ENCODE data around the gene PTTG1IP.

Gene PTTG1IP

DNA sequence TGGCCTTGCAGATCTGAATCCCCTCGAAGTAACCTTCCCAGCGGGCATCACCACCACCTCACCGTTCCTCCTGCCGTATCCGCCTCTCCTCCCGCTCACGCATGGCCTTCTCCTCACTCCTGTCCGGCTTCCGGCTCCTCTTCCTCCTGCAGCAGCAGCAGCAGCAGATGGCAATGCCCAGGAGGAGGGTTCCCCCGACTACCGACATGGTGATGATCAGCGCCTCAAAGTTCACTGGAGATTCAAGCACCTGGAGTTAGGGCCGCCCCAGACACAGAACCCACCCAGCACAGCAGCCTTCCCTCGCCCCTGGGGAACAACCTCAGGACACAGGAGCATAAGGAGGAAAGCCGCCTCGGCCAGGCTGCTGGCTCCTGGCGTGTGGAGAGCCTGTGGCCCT lies 17.4 kb downstream of the PTTG1IP start:
- no peak overlapping the region for H3K27ac Mint-ChIP-seq
- H3K36me3 Mint-ChIP-seq (ENCODE audit: low read depth): peaks cover 28% of the 10 kb centered on the region
- H3K4me3 Mint-ChIP-seq: no peak overlapping the region

DNA sequence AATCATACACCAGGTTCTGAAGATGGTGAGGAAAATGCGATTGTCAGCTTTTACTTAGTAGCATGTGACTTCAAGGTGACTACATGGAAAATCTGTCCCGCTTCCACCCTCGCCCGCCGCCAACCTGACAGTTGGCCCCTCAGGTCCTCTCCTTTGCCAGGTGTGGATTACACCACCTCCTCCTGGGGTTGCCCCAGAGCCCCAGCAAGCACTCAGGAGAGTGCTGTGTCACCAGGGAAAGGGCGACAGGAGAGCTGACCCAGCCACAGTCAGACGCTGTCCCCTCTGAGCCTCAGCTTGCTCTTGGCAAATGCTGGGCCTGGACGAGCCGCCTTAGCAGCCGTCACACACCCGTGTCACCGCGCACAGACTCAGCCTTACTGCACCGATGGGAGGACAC lies 17.9 kb downstream of the PTTG1IP start:
- peaks cover 33% of the 10 kb centered on the region for H3K36me3 Mint-ChIP-seq (ENCODE audit: low read depth)
- no peak for ATAC-seq

More for the DNA sequence above, 17.4 kb downstream of the PTTG1IP start:
- Mint-ChIP-seq H3K4me1 (peaks cover 33% of the 10 kb centered on the region), H3K27me3 (no peaks in the 10 kb centered on the region), H3K9me3 (no peaks in the 10 kb centered on the region)
- DNase-seq: no peak
- ATAC-seq: no peak

DNA sequence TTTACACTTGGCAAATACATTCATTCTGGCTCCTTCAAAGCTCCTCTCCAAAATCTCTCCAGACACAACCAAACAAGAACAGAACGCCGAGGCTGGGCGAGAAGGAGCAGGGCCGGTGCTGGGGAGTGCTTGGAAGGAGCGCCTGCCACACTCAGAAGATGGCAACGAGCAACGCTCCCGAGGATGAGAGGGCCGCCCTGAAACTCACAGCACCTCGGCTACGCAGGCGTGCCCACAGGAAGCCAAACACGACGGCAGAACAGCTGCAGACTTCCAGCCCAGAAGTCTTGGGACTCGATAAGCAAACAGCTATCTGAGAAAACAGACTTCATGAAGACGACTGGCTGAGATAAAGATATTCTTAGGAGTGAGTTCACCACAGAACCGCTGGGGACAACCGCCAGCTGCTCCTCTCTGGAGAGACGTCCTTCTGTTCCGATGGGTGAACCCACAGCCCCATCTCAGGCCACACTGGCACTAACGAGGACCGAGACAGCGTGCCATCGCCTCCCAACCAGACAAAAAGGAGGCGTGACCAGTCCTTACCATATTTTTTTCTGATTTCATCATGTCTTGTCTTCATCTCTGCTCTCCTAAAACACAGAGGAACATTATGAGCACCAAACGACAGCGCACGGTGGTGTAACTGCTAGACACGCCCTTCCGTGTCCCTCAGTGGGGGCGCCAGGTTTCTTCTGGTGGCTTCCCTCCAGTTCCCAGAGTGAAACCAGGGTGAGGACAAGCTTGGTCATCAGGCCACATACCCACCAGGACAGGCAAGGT lies 18.6 kb downstream of the PTTG1IP start:
- H3K27ac Mint-ChIP-seq: peak overlapping the region; percentile 70
- no peaks in the 10 kb centered on the region for H3K9me3 Mint-ChIP-seq
- H3K4me1 Mint-ChIP-seq: peaks cover 34% of the 10 kb centered on the region
- H3K27me3 Mint-ChIP-seq: no peaks in the 10 kb centered on the region
- ATAC-seq (peak; percentile 33), DNase-seq (no peak)
- H3K36me3 Mint-ChIP-seq (ENCODE audit: low read depth): peaks cover 31% of the 10 kb centered on the region
- H3K4me3 Mint-ChIP-seq: no peak overlapping the region

More for the DNA sequence above, 17.9 kb downstream of the PTTG1IP start:
- Mint-ChIP-seq H3K4me3 (no peak overlapping the region), H3K9me3 (no peaks in the 10 kb centered on the region), H3K27ac (no peak overlapping the region), H3K27me3 (no peaks in the 10 kb centered on the region), H3K4me1 (peaks cover 36% of the 10 kb centered on the region)
- no peak for DNase-seq

DNA sequence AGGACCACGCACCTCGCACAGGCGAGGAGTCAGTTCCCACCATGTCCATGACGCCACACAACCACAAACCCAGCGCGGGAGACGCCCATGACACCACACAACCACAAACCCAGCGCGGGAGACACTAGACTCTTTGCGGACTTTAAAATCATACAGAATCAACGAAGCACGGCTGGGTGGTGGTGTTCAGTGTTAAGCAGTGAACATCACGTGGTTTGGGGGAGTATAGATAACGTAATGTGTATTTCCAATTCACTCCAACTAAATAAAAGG lies 19.2 kb downstream of the PTTG1IP start:
- Mint-ChIP-seq H3K9me3 (no peaks in the 10 kb centered on the region), H3K36me3 (ENCODE audit: low read depth) (peaks cover 28% of the 10 kb centered on the region), H3K4me1 (peaks cover 34% of the 10 kb centered on the region), H3K27ac (peak overlapping the region; percentile 70), H3K4me3 (no peak overlapping the region), H3K27me3 (no peaks in the 10 kb centered on the region)
- DNase-seq (no peak), ATAC-seq (no peak)

DNA sequence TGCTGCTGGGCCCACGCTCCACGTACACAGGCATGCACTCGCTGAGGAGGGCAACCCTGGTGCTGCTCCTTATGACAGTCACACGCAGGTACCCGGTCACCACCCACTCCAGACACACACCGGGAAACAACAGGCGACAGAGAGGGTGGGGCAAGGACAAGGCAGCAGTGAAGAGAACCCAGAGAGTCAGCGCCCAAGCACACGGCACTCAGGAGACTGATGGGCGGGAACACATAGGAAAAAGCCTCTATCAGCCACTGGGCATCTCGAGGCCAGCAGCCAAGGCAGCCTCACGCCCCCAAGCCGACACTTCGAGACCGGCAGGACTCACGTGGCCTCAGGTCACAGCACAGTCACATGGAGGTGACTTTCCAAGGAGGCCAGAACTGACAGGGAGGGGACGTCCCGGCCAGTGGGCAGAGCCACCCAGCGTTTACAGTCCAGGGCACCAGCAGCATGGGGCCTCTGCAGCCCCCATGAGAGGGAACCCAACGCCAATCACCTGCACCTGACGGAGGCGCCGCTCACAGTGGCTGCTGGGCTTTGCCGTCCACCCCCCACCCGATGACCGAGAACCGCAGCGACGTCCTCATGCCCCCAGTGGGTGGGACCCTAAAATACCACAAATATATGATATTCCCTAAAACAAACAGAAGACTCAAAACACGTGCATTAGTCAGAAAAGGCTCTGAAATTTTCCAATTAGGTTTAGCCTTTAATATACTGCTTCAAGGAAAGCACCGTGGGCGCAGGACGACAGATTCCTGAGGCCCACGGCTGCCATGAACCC lies 19.7 kb downstream of the PTTG1IP start:
- H3K36me3 Mint-ChIP-seq (ENCODE audit: low read depth): peaks cover 29% of the 10 kb centered on the region
- no peaks in the 10 kb centered on the region for H3K27me3 Mint-ChIP-seq
- no peaks in the 10 kb centered on the region for H3K9me3 Mint-ChIP-seq
- H3K4me3 Mint-ChIP-seq: no peak overlapping the region
- peaks cover 34% of the 10 kb centered on the region for H3K4me1 Mint-ChIP-seq
- peak overlapping the region; percentile 70 for H3K27ac Mint-ChIP-seq
- DNase-seq (no peak), ATAC-seq (no peak)

DNA sequence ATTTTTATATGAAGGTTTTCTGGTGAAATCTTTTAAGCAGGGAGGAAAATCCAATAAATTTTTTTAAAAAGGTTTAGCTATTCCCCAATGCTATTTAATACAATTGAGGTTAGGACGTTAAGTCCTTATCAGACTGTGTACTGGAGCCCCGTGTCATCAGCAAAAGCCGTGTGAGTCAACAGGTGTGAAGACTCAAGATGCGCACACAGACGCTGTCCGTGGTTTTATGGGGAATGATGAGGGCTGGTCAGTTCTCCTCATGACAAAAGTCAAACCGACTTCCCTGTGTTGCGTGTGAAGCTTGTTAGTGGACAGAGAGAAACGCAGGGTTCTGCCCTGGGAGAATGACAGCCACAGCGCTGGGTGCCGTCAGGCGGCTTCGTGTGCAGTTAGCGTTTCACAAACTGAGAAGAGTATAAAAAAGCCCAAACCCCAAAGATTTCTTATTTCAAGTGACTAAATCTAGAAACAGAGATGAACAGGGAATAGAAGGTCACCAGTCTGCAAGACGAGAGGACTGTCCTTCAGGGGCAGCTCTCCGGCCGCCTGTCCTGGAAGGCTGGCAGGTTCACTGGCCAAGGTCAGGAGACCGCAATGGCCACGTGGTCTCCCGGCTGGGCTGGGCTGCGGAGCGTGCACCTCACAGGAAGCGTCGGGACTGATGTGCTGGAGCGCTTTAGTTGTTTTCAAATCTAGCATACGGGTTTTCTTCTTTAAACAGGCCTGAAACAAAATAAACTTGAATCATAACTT lies 22.4 kb downstream of the PTTG1IP start:
- H3K27ac Mint-ChIP-seq: no peak overlapping the region
- peaks cover 44% of the 10 kb centered on the region for H3K4me1 Mint-ChIP-seq

DNA sequence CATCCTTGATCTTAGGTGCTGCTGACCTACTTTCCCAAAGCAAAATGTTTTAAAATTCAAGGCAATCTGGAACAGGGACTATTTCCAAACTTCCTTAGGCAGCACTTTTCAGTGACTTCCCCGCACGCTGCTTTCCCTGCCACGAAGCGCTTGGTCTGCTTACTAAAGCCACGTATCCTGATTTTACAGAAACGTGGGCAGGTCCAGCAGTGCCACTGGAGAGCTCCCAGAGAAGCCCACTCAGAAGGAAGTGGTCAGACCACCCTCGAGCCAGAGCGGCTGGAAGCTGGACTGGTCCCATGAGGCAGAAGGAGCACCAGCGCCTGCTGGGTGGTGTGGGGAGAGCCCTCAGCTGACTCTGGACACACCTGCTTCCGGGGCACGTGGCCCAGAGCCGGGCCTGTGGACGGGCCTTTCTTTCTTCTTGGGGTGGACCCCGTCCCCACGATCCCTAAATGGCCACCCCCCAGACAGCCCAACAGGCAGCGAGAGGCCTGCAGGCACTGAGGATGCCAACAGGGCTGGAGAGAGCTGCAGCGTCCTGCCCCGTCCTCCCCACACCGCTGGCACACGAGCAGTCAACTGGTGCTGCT lies 23.2 kb downstream of the PTTG1IP start:
- Mint-ChIP-seq H3K27ac (no peak overlapping the region), H3K27me3 (no peaks in the 10 kb centered on the region), H3K9me3 (no peaks in the 10 kb centered on the region), H3K4me3 (no peak overlapping the region), H3K36me3 (ENCODE audit: low read depth) (peaks cover 31% of the 10 kb centered on the region), H3K4me1 (peaks cover 44% of the 10 kb centered on the region)
- DNase-seq (no peak), ATAC-seq (no peak)

More for the DNA sequence above, 22.4 kb downstream of the PTTG1IP start:
- Mint-ChIP-seq H3K36me3 (ENCODE audit: low read depth) (peaks cover 31% of the 10 kb centered on the region), H3K27me3 (no peaks in the 10 kb centered on the region), H3K9me3 (no peaks in the 10 kb centered on the region), H3K4me3 (no peak overlapping the region)
- ATAC-seq (no peak), DNase-seq (no peak)

DNA sequence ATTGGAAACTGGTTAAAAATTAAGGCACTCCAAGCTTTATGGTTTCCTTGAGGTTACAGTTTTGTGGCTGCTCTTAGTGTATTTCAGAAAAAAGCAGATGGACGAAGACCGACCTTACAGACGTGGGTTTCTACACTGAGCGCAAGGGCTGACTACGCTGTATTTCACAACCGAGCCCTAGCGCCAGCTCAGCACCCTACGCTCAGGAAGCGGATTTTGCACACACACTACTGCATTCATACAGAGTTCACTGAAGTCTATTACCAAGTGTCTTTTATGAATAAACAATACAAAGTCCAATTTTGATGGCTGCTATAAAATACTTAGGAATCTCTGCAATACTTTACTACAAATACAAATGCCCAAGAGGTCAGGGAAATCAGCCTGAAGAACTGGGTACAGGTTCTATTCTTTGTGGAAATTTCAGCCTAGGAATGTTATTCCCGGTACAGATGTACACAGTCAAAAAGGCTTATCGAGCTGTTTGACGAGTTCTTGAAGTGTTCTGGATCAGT lies 23.8 kb downstream of the PTTG1IP start:
- Mint-ChIP-seq H3K4me3 (no peak overlapping the region), H3K27ac (no peak overlapping the region), H3K36me3 (ENCODE audit: low read depth) (peaks cover 25% of the 10 kb centered on the region), H3K9me3 (no peaks in the 10 kb centered on the region), H3K27me3 (no peaks in the 10 kb centered on the region), H3K4me1 (peaks cover 37% of the 10 kb centered on the region)
- no peak for ATAC-seq
- no peak for DNase-seq

DNA sequence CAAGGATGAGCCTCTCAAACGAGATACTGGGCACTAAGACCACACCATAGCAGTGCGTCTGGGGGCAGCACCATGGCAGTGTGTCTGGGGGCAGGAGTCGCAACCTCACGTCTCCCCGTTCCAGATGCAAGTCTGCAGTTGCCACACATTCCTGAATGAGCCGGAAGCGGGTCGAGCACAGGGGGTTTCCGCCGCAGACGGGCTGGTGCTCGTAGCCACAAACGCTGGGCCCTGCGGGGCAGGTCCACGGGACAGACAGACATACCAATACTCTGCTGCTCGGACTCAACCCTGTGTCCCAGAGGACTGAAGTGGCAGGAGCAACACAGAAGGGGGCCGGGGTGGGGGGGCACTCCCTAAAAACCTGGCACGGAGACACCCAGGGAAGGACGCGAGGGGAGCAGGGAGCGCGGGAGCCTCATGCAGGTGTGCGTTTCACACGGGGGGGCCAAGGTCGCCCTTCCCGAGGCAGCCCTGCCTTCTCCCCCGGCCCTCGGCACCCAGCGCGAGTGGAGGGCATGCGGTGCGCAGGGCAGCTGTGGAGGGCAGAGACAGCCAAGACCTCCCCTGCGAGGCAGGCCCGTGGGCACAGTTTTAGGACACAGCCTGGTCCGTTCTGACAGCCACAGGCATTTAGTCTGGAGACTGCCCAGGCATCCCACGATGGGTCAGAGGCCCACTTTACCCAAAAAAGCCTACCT lies 24.5 kb downstream of the PTTG1IP start:
- peaks cover 18% of the 10 kb centered on the region for H3K36me3 Mint-ChIP-seq (ENCODE audit: low read depth)
- ATAC-seq (no peak), DNase-seq (no peak)
- H3K27me3 Mint-ChIP-seq: no peaks in the 10 kb centered on the region
- H3K27ac Mint-ChIP-seq: no peak overlapping the region
- H3K9me3 Mint-ChIP-seq: no peaks in the 10 kb centered on the region
- H3K4me3 Mint-ChIP-seq: no peak overlapping the region
- peaks cover 30% of the 10 kb centered on the region for H3K4me1 Mint-ChIP-seq

DNA sequence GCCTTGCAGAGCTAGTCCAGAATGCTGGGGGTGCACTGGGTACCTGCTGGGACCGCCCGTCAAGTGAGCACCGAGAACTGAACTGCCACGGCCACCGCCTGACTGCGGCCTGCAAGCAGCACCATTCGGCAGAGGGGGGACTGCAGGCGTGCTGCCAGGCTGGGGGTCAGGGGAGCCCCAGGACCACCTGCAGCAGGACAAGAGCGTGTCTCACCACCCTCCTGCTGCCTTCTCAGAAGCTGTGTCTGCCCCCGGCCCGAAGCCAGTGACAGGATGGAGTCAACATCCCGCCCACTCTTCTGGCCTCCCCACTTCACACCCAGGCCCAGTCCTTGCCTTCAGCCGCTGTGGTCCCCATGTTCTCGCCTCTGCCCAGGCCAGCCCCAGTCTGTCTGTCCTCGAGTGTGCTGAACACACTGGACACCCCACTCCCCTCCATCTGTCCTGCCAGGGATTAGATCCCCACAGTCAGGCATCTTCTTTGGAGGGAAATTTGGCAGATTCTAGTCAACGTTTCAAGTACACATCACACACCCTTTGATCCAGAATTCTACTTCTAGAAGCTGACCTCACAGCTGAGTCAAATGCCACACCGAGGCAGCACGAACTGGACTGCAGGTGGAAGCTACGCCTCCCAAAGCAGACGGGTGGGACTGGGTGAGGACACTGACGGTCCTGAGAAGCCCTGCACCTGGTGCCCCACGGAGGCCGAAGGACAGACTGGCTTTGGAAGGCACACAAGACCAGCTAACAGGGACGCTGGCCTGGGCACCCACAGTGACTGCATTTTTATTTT lies 26.0 kb downstream of the PTTG1IP start:
- Mint-ChIP-seq H3K9me3 (no peaks in the 10 kb centered on the region), H3K4me3 (no peak overlapping the region), H3K27ac (no peak overlapping the region), H3K36me3 (ENCODE audit: low read depth) (peaks cover 13% of the 10 kb centered on the region), H3K4me1 (peaks cover 24% of the 10 kb centered on the region), H3K27me3 (no peaks in the 10 kb centered on the region)
- DNase-seq (no peak), ATAC-seq (no peak)

DNA sequence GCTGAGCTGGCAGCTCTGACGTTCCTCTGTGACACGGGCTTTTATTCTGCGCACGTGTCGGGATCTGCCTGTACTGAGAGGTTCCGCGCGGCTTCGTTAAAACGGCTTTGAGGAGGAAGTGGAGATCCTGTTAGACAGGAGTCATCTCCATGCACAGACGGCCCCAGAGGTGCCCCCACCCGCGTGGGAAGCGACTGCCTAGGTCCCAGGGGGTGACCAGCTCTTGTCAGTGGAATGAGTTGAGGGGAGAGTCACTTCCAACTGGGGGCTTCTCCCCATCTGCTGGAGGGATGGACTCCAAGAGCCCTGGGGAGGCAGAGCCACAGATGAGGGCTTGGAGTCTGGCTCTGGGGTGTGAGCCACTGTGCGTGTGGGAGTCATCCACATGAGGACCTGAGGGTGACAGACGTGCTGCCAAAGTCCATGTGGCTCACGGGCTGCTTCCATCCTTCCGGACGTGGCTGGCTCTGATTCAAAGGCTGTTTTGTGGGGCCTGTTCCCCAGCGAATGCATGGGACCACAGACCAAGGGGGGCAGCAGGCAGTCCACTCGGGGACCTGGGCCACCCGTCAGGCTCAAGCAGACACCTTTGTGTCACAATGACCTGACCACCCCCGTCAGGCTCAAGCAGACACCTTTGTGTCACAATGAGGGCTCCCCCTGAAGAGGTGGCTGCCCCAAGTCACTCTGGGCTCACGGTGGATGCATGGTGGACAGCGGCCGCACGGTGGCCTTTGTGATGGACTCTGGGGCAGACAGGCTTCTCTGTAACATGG lies 26.8 kb downstream of the PTTG1IP start:
- H3K27me3 Mint-ChIP-seq: no peaks in the 10 kb centered on the region
- H3K9me3 Mint-ChIP-seq: no peaks in the 10 kb centered on the region
- H3K4me1 Mint-ChIP-seq: peaks cover 18% of the 10 kb centered on the region
- DNase-seq: peak; percentile 50
- peak overlapping the region; percentile 69 for H3K4me3 Mint-ChIP-seq
- peaks cover 7% of the 10 kb centered on the region for H3K36me3 Mint-ChIP-seq (ENCODE audit: low read depth)
- peak; percentile 51 for ATAC-seq
- peak overlapping the region; percentile 73 for H3K27ac Mint-ChIP-seq

DNA sequence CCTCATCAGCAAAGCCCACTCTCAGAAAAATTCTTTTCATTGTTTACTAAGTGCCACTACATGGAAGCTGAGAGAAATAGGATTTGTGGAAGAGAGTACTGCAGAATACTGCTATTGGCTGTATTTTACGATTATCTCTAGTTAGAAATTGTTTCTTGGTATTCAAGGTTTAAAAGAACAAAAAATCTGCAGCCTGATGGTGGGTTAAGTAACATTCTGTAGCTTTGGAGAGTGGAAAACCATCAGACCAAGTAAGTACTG lies 27.3 kb downstream of the PTTG1IP start:
- H3K36me3 Mint-ChIP-seq (ENCODE audit: low read depth): peaks cover 7% of the 10 kb centered on the region
- no peak for ATAC-seq
- no peaks in the 10 kb centered on the region for H3K9me3 Mint-ChIP-seq
- H3K4me1 Mint-ChIP-seq: peaks cover 16% of the 10 kb centered on the region
- DNase-seq: no peak
- peak overlapping the region; percentile 73 for H3K27ac Mint-ChIP-seq
- H3K27me3 Mint-ChIP-seq: no peaks in the 10 kb centered on the region
- H3K4me3 Mint-ChIP-seq: peak overlapping the region; percentile 69

All from activated naive CD8-positive, alpha-beta T cell treated with anti-CD3 and anti-CD28 coated beads, Interleukin-2, amount 50 U/mL, for 24 hours (primary cell).